Superior temporal gyrus (tissue), 1 donor: ENCODE measurements around the gene TOP2A.

Source experiments
- DNase-seq: peaks from one replicate; pipeline ENCODE4 v3.0.0-alpha.2; 2016; ENCODE audit errors: extremely low spot score

Gene TOP2A

GRCh38 chr17:40417609-40418427, at the start of gene TOP2A:
Gene TOP2A, minus strand, starts transcription at chr17:40417896. Its CDS starts 105 bp downstream, at chr17:40417791.
- DNase-seq = peak; percentile 100

GRCh38 chr17:40467281-40467867, 49.7 kb upstream of the TOP2A start:
- DNase-seq = no peak

GRCh38 chr17:40466298-40466971, 48.7 kb upstream of the TOP2A start:
- no peak for DNase-seq

GRCh38 chr17:40464392-40464855, 46.7 kb upstream of the TOP2A start:
- no peak for DNase-seq

GRCh38 chr17:40463122-40463550, 45.4 kb upstream of the TOP2A start:
- DNase-seq = no peak

GRCh38 chr17:40462343-40463121, 44.8 kb upstream of the TOP2A start:
- no peak for DNase-seq

- DNase-seq = no peak
These were observed 44.1 kb upstream of the TOP2A start for GRCh38 chr17:40461732-40462342.

- no peak for DNase-seq
These were observed 43.5 kb upstream of the TOP2A start for GRCh38 chr17:40460968-40461731.

- DNase-seq = no peak
These were observed 42.9 kb upstream of the TOP2A start for GRCh38 chr17:40460604-40460967.

GRCh38 chr17:40459636-40460603, 42.2 kb upstream of the TOP2A start:
- DNase-seq = no peak

- DNase-seq = no peak
These were observed 41.3 kb upstream of the TOP2A start for GRCh38 chr17:40458851-40459482.

- no peak for DNase-seq
These were observed 40.5 kb upstream of the TOP2A start for GRCh38 chr17:40457964-40458791.

GRCh38 chr17:40457369-40457768, 39.7 kb upstream of the TOP2A start:
- no peak for DNase-seq

GRCh38 chr17:40456396-40456951, 38.8 kb upstream of the TOP2A start:
- DNase-seq = no peak

- no peak for DNase-seq
These were observed 36.9 kb upstream of the TOP2A start for GRCh38 chr17:40454613-40454995.

- no peak for DNase-seq
These were observed 36.4 kb upstream of the TOP2A start for GRCh38 chr17:40453881-40454612.

GRCh38 chr17:40452921-40453378, 35.3 kb upstream of the TOP2A start:
- DNase-seq = no peak
